Natural killer cell treated with Interleukin-12 subunit alpha and Interleukin-12 subunit beta and Interleukin-15 and Interleukin-18, amount 100 ng/mL, for 72 hours (primary cell): ENCODE data around the gene ZNF532. TPM values are rescaled to one million over a fixed set of nuclear protein-coding genes. Genes with fewer than 3 reads are reported as not detected.
"Not testable (repeated sequence)": the region's sequence is repeated elsewhere in the genome, so short reads cannot be mapped to it uniquely, and the experiment has no call there.

ENCODE experiments used
- ATAC-seq, 2 donors: fragments of 150-1000 bp; cut with Tn5 transposase in 1 of 2; sonication (Bioruptor Pico), chemical (Tn5 transposase) in 1 of 2; 2 replicates each; pipeline ENCODE4 v1.10.0; 2021
- DNase-seq: peaks from one replicate; pipeline ENCODE4 v3.0.0; 2022; ENCODE audit warnings: low spot score
- H3K27ac Mint-ChIP-seq, 2 donors: 1 replicate in 1 of 2; 2 replicates in 1 of 2; pipeline ENCODE4 v1.8.0; 2022; ENCODE audit warnings: mixed read lengths in 2 of 2, mild to moderate bottlenecking in 1 of 2, moderate library complexity in 1 of 2
- H3K27me3 Mint-ChIP-seq, 2 donors: 1 replicate in 1 of 2; 2 replicates in 1 of 2; pipeline ENCODE4 v1.8.0; 2022; ENCODE audit warnings: mixed read lengths in 2 of 2
- H3K36me3 Mint-ChIP-seq: one replicate; pipeline ENCODE4 v1.8.0; 2022; ENCODE audit warnings: mixed read lengths
- H3K4me1 Mint-ChIP-seq, 2 donors: 1 replicate in 1 of 2; 2 replicates in 1 of 2; pipeline ENCODE4 v1.8.0; 2022; ENCODE audit warnings: low read depth in 2 of 2, mixed read lengths in 2 of 2, mild to moderate bottlenecking in 1 of 2
- H3K4me3 Mint-ChIP-seq: one replicate; pipeline ENCODE4 v1.8.0; 2022; ENCODE audit warnings: mixed read lengths
- H3K9me3 Mint-ChIP-seq: 2 replicates; pipeline ENCODE4 v1.8.0; 2022; ENCODE audit warnings: mixed read lengths
- total RNA-seq, 2 donors: library from RNA; stranded (reverse); gene quantifications; one replicate each; pipeline ENCODE4 v1.2.3, GENCODE V29; 2022

Gene ZNF532
- total RNA-seq, 2 donors from 2014 or later = 3.3 to 19.3 TPM

GRCh38 chr18:58905777-58906428 is 41.2 kb downstream of the ZNF532 start:
- DNase-seq (no peak), ATAC-seq (no peak)
- no peaks in the 10 kb centered on the region for H3K9me3 Mint-ChIP-seq
- peaks cover 0 to 14% of the 10 kb centered on the region in 2 donors for H3K27me3 Mint-ChIP-seq
- peaks cover 0 to under 1% of the 10 kb centered on the region in 2 donors for H3K4me1 Mint-ChIP-seq
- no peak overlapping the region for H3K4me3 Mint-ChIP-seq
- H3K36me3 Mint-ChIP-seq = no peaks in the 10 kb centered on the region
- H3K27ac Mint-ChIP-seq = no peak overlapping the region

- no peak overlapping the region for H3K27ac Mint-ChIP-seq
Measured at GRCh38 chr18:58908006-58908405, 43.3 kb downstream of the ZNF532 start.

GRCh38 chr18:58909521-58909920 is 44.8 kb downstream of the ZNF532 start:
- peaks cover 0 to 19% of the 10 kb centered on the region in 2 donors for H3K27me3 Mint-ChIP-seq
- H3K4me1 Mint-ChIP-seq = peaks cover 0 to 4% of the 10 kb centered on the region in 2 donors
- H3K36me3 Mint-ChIP-seq = no peaks in the 10 kb centered on the region
- H3K9me3 Mint-ChIP-seq = no peaks in the 10 kb centered on the region
- DNase-seq (no peak), ATAC-seq (no peak)
- no peak overlapping the region for H3K27ac Mint-ChIP-seq
- H3K4me3 Mint-ChIP-seq = no peak overlapping the region

More at GRCh38 chr18:58908006-58908405, 43.3 kb downstream of the ZNF532 start:
- Mint-ChIP-seq H3K9me3 (no peaks in the 10 kb centered on the region), H3K36me3 (no peaks in the 10 kb centered on the region), H3K27me3 (peaks cover 0 to 20% of the 10 kb centered on the region in 2 donors), H3K4me3 (no peak overlapping the region), H3K4me1 (peaks cover 0 to 4% of the 10 kb centered on the region in 2 donors)
- DNase-seq (no peak), ATAC-seq (no peak)

DNA sequence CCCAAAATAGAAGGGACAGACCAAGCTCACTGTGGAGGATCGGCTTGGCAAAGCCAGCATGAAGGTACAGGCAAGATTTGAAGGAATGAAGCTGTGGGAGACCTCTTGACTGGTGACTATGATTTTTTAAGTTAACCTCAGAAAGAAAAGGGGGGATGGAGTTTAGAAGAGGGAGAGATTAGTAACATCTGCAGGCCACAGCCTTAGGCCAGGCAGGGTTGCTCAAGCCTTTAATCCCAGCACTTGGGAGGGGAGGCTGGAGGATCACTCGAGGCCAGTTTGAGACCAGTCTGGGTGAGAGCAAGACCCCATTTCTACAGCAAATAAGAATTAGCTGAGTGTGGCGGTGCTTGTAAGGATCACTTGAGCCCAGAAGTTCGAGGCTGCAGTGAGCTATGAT is 46.6 kb downstream of the ZNF532 start:
- Mint-ChIP-seq H3K27me3 (peaks cover 0 to 19% of the 10 kb centered on the region in 2 donors), H3K4me3 (no peak overlapping the region), H3K36me3 (no peaks in the 10 kb centered on the region), H3K9me3 (no peaks in the 10 kb centered on the region), H3K27ac (no peak overlapping the region), H3K4me1 (peaks cover 0 to 4% of the 10 kb centered on the region in 2 donors)
- DNase-seq (no peak), ATAC-seq (peak in 1 of 2 donors; percentile 11)

DNA sequence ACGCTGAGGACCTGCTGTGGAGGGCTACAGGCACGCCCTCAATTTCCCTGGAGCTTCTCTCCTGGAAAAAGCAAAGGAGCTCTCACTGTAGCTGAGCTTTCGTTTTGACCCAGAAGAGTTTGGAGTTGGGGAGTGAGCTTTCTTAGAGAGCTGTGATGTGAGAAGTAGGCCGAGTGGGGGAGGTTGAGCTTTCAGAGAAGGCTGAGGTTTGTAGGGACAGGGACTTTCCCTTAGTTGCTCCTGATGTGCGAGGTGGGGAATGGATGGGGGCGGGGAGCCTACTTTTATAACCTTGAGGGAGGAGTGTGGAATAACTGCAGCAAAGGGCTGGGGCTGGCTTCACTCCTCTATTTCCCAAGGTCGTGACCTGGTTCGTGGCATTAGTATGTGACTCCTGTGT is 47.1 kb downstream of the ZNF532 start:
- DNase-seq (no peak), ATAC-seq (no peak)
- no peaks in the 10 kb centered on the region for H3K36me3 Mint-ChIP-seq
- peaks cover 0 to 4% of the 10 kb centered on the region in 2 donors for H3K4me1 Mint-ChIP-seq
- no peak overlapping the region for H3K4me3 Mint-ChIP-seq
- no peak overlapping the region for H3K27ac Mint-ChIP-seq
- H3K27me3 Mint-ChIP-seq = peaks cover 0 to 19% of the 10 kb centered on the region in 2 donors
- H3K9me3 Mint-ChIP-seq = no peaks in the 10 kb centered on the region

DNA sequence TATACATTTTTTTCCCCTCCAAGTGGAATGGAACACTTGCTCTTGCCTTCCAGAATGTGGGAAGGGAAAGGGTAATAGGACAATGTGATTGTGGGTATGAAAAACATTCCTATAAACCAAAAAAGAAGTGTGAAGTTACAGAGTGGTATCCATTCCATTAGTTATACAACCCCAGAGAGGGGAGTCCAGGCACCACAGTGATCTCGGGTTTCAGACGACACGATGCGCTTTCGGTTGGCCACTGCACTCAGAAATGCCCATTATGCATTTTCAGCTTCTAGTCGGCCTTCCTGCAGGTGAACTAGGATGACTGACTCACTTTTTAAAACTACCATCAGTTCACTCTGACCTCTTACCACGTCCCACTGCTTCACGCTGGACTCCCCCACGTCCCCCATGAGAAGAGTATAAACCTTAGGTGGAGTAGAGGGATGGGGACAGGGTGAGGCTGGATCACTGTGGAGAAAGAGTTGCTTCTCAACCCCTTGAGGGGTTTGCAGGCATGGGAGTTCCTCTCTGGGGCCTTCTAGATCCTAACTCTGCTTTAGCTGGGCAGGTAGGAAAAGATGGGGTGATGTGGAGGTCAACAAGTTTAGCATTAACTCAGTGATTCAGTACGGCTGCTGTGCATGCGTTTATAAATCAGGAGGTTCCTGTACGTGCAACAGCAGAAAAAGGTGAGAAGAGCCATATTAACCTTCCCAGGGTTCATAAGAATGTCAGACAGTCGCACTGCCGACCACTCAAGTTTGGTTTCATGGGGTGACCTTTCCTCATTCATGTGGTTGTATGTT is 50.5 kb downstream of the ZNF532 start:
- no peak for ATAC-seq

DNA sequence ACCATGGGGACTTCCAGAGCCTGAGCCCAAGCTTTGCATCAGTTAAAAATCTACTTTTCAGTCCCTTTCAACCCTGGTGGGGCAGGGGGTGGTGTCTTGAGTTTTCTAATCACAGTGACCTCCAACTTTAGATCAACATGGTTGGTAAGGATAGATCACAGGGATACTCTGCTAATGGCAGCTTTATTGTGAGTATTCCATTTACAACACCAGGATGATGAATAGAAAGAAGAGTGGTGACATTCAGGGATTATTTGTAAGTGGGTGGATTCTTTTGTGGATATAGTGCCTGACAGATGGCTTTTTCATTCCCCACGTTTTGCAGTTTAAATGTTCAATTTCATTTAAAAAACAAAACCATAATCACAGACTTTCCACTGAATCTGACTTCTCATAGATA is 51.3 kb downstream of the ZNF532 start:
- H3K9me3 Mint-ChIP-seq = no peaks in the 10 kb centered on the region
- H3K27me3 Mint-ChIP-seq = peaks cover 0 to 6% of the 10 kb centered on the region in 2 donors
- ATAC-seq = no peak
- no peak overlapping the region for H3K4me3 Mint-ChIP-seq
- no peak for DNase-seq
- H3K4me1 Mint-ChIP-seq = peaks cover 2 to 3% of the 10 kb centered on the region in 2 donors
- H3K36me3 Mint-ChIP-seq = no peaks in the 10 kb centered on the region
- no peak overlapping the region for H3K27ac Mint-ChIP-seq

More for the DNA sequence above, 50.5 kb downstream of the ZNF532 start:
- H3K27me3 Mint-ChIP-seq = peaks cover 0 to 9% of the 10 kb centered on the region in 2 donors
- DNase-seq = no peak
- H3K9me3 Mint-ChIP-seq = no peaks in the 10 kb centered on the region
- no peak overlapping the region for H3K27ac Mint-ChIP-seq
- no peaks in the 10 kb centered on the region for H3K36me3 Mint-ChIP-seq
- H3K4me3 Mint-ChIP-seq = no peak overlapping the region
- peaks cover 0 to 4% of the 10 kb centered on the region in 2 donors for H3K4me1 Mint-ChIP-seq

- not testable (repeated sequence) for H3K27ac Mint-ChIP-seq, H3K4me3 Mint-ChIP-seq, H3K36me3 Mint-ChIP-seq, DNase-seq, ATAC-seq, H3K4me1 Mint-ChIP-seq, H3K9me3 Mint-ChIP-seq, H3K27me3 Mint-ChIP-seq
Measured at GRCh38 chr18:58919934-58920333, 55.3 kb downstream of the ZNF532 start.

DNA sequence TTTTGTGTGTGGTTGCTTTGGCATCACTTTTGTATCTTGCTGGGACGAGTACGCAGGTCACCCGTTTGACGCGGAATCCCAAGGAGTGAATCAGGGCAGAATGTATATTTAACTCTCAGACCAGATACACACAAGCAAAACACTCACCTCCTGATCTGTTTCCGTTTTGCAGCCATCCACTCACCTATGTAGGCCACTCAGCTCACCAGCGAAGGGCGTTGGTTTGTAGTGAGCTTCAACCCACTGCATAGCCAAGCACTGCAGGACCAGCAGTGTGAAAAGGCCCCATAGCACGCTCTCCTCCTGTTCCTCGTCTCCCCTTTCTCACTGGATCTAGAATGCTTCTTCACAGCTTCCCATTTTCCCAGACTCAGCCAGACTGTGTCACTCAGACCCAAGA is 58.3 kb downstream of the ZNF532 start:
- no peak for ATAC-seq
- Mint-ChIP-seq H3K36me3 (peaks cover 5% of the 10 kb centered on the region), H3K9me3 (no peaks in the 10 kb centered on the region), H3K27me3 (peaks cover 1 to 4% of the 10 kb centered on the region in 2 donors), H3K4me1 (peaks cover 0 to 2% of the 10 kb centered on the region in 2 donors), H3K4me3 (no peak overlapping the region), H3K27ac (no peak overlapping the region)
- no peak for DNase-seq

DNA sequence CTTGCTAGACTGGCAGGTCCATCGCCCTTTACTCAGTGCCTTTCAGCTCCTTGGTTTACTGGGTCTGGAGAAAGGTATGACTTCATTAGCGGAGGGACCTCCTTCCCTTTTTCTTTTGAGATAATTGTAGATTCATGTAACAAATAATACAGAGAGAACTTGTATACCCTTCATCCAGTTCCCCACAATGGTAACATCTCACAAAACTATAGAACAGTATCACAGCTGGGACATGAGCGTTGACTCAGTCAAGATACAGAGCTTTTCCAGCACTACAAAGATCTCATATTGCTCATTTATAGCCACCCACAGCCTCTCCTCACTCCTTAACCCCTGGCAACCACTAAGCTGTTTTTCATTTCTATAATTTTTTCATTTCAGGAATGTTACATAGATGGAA is 59.8 kb downstream of the ZNF532 start:
- H3K27me3 Mint-ChIP-seq = peaks cover 6 to 11% of the 10 kb centered on the region in 2 donors
- peaks cover 5% of the 10 kb centered on the region for H3K36me3 Mint-ChIP-seq
- no peak overlapping the region for H3K4me3 Mint-ChIP-seq
- DNase-seq = no peak
- H3K27ac Mint-ChIP-seq = no peak overlapping the region
- H3K9me3 Mint-ChIP-seq = no peaks in the 10 kb centered on the region
- H3K4me1 Mint-ChIP-seq = peaks cover 0 to 2% of the 10 kb centered on the region in 2 donors
- no peak for ATAC-seq

GRCh38 chr18:58927659-58928058 is 63.0 kb downstream of the ZNF532 start:
- no peak overlapping the region for H3K27ac Mint-ChIP-seq

GRCh38 chr18:58928386-58928785 is 63.7 kb downstream of the ZNF532 start:
- no peaks in the 10 kb centered on the region for H3K4me1 Mint-ChIP-seq
- peaks cover 6 to 14% of the 10 kb centered on the region in 2 donors for H3K27me3 Mint-ChIP-seq
- ATAC-seq = peak in 1 of 2 donors; percentile 50
- H3K27ac Mint-ChIP-seq = no peak overlapping the region
- DNase-seq = no peak
- H3K9me3 Mint-ChIP-seq = no peaks in the 10 kb centered on the region
- no peak overlapping the region for H3K4me3 Mint-ChIP-seq
- H3K36me3 Mint-ChIP-seq = peaks cover 5% of the 10 kb centered on the region

More at GRCh38 chr18:58927659-58928058, 63.0 kb downstream of the ZNF532 start:
- Mint-ChIP-seq H3K4me3 (no peak overlapping the region), H3K4me1 (no peaks in the 10 kb centered on the region), H3K9me3 (no peaks in the 10 kb centered on the region), H3K36me3 (peaks cover 5% of the 10 kb centered on the region), H3K27me3 (peaks cover 6 to 14% of the 10 kb centered on the region in 2 donors)
- DNase-seq = no peak
- ATAC-seq = no peak

GRCh38 chr18:58929206-58929605 is 64.5 kb downstream of the ZNF532 start:
- no peaks in the 10 kb centered on the region for H3K9me3 Mint-ChIP-seq
- H3K4me1 Mint-ChIP-seq = no peaks in the 10 kb centered on the region
- no peak overlapping the region for H3K4me3 Mint-ChIP-seq
- ATAC-seq (no peak), DNase-seq (no peak)
- H3K27me3 Mint-ChIP-seq = peaks cover 6 to 14% of the 10 kb centered on the region in 2 donors
- no peak overlapping the region for H3K27ac Mint-ChIP-seq
- peaks cover 5% of the 10 kb centered on the region for H3K36me3 Mint-ChIP-seq

DNA sequence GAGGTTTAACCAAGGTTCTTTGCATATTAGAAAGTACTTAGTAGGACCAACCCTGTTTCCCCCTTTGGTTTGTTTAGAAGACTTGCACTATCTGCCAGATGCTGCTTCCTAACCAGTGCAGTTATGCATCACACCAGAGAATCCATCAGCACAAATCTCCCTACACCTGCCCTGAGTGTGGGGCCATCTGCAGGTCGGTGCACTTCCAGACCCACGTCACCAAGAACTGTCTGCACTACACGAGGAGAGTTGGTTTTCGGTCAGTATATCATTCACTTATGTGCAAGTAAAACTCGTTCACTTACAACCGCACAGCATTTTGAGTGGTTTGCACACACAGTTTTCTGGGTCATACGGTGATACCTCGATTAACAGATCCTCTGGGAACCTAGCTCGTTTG is 69.7 kb downstream of the ZNF532 start:
- peaks cover 3 to 6% of the 10 kb centered on the region in 2 donors for H3K4me1 Mint-ChIP-seq
- no peak overlapping the region for H3K27ac Mint-ChIP-seq
- ATAC-seq = no peak
- DNase-seq = no peak
- peaks cover 0 to 11% of the 10 kb centered on the region in 2 donors for H3K27me3 Mint-ChIP-seq
- no peaks in the 10 kb centered on the region for H3K36me3 Mint-ChIP-seq
- peaks cover 3% of the 10 kb centered on the region for H3K9me3 Mint-ChIP-seq
- H3K4me3 Mint-ChIP-seq = no peak overlapping the region
